ENCODE results near the gene TNRC6A.

DNA sequence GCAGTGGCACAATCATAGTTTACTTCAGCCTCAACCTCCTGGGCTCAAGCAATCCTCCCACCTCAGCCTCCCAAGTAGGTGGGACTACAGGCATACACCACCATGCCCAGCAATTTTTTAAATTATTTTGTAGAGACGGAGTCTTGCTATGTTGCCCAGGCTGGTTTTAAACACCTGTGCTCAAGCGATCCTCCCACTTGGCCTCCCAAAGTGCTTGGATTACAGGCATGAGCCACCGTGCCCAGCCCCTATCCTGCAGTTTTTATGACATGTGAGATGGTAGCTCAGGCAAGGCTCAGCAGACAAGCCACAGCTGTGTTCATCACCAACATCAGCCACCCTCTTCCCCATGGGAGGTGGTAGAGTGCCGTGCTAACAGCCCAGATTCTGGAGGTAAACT, 46.2 kb upstream of the TNRC6A start:
- TF ChIP-seq, protein P1, sequence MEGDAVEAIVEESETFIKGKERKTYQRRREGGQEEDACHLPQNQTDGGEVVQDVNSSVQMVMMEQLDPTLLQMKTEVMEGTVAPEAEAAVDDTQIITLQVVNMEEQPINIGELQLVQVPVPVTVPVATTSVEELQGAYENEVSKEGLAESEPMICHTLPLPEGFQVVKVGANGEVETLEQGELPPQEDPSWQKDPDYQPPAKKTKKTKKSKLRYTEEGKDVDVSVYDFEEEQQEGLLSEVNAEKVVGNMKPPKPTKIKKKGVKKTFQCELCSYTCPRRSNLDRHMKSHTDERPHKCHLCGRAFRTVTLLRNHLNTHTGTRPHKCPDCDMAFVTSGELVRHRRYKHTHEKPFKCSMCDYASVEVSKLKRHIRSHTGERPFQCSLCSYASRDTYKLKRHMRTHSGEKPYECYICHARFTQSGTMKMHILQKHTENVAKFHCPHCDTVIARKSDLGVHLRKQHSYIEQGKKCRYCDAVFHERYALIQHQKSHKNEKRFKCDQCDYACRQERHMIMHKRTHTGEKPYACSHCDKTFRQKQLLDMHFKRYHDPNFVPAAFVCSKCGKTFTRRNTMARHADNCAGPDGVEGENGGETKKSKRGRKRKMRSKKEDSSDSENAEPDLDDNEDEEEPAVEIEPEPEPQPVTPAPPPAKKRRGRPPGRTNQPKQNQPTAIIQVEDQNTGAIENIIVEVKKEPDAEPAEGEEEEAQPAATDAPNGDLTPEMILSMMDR (conservative IDR thresholded peaks at IDR 0.05; ENCODE audit: low read length): no peak
- no peak for TF ChIP-seq EZH2phosphoT487 (IDR thresholded peaks at IDR 0.05; ENCODE audit: borderline replicate concordance, low read depth, low read length)

All from OCI-LY7 (cell line).